ENCODE data around the gene CDS1.

CDS1 gene

GRCh38 chr4:84685105-84685504 lies 102.2 kb downstream of the CDS1 start:
- no peak for TF ChIP-seq CTCF (IDR thresholded peaks at IDR 0.05; ENCODE audit: low read depth, low read length)
- peaks cover 27% of the 10 kb centered on the region for H3K36me3 ChIP-seq

GRCh38 chr4:84688605-84689004 lies 105.7 kb downstream of the CDS1 start:
- TF ChIP-seq CTCF (IDR thresholded peaks at IDR 0.05; ENCODE audit: low read depth, low read length), result no peak
- H3K9me3 ChIP-seq, result no peaks in the 10 kb centered on the region
- H3K4me3 ChIP-seq (ENCODE audit: low read depth, low read length), result no peak overlapping the region
- H3K27me3 ChIP-seq, result no peaks in the 10 kb centered on the region
- no peak for DNase-seq
- no peaks in the 10 kb centered on the region for H3K4me1 ChIP-seq
- H3K36me3 ChIP-seq, result peaks cover 33% of the 10 kb centered on the region

More at GRCh38 chr4:84685105-84685504, 102.2 kb downstream of the CDS1 start:
- H3K4me1 ChIP-seq, result no peaks in the 10 kb centered on the region
- no peaks in the 10 kb centered on the region for H3K27me3 ChIP-seq
- H3K9me3 ChIP-seq, result no peaks in the 10 kb centered on the region
- DNase-seq, result no peak
- no peak overlapping the region for H3K4me3 ChIP-seq (ENCODE audit: low read depth, low read length)

- Histone ChIP-seq H3K4me3 (ENCODE audit: low read depth, low read length) (no peak overlapping the region), H3K27me3 (no peaks in the 10 kb centered on the region), H3K9me3 (no peaks in the 10 kb centered on the region), H3K36me3 (peaks cover 32% of the 10 kb centered on the region), H3K4me1 (no peaks in the 10 kb centered on the region)
- TF ChIP-seq CTCF (IDR thresholded peaks at IDR 0.05; ENCODE audit: low read depth, low read length), result no peak
- DNase-seq, result no peak
Observed at GRCh38 chr4:84689197-84689596, 106.3 kb downstream of the CDS1 start.

- Histone ChIP-seq H3K4me3 (ENCODE audit: low read depth, low read length) (no peak overlapping the region), H3K4me1 (no peaks in the 10 kb centered on the region), H3K27me3 (no peaks in the 10 kb centered on the region), H3K9me3 (no peaks in the 10 kb centered on the region), H3K36me3 (peaks cover 41% of the 10 kb centered on the region)
- no peak for TF ChIP-seq CTCF (IDR thresholded peaks at IDR 0.05; ENCODE audit: low read depth, low read length)
- no peak for DNase-seq
Observed at GRCh38 chr4:84690481-84690880, 107.6 kb downstream of the CDS1 start.

GRCh38 chr4:84691170-84691691 lies 108.3 kb downstream of the CDS1 start:
- Histone ChIP-seq H3K4me1 (no peaks in the 10 kb centered on the region), H3K9me3 (no peaks in the 10 kb centered on the region), H3K27me3 (no peaks in the 10 kb centered on the region), H3K4me3 (ENCODE audit: low read depth, low read length) (no peak overlapping the region), H3K36me3 (peaks cover 47% of the 10 kb centered on the region)
- DNase-seq, result no peak
- TF ChIP-seq CTCF (IDR thresholded peaks at IDR 0.05; ENCODE audit: low read depth, low read length), result no peak

GRCh38 chr4:84691800-84692199 lies 108.9 kb downstream of the CDS1 start:
- Histone ChIP-seq H3K36me3 (peaks cover 44% of the 10 kb centered on the region), H3K4me1 (no peaks in the 10 kb centered on the region)

More at GRCh38 chr4:84691800-84692199, 108.9 kb downstream of the CDS1 start:
- H3K9me3 ChIP-seq, result no peaks in the 10 kb centered on the region
- no peak overlapping the region for H3K4me3 ChIP-seq (ENCODE audit: low read depth, low read length)
- no peak for TF ChIP-seq CTCF (IDR thresholded peaks at IDR 0.05; ENCODE audit: low read depth, low read length)
- no peaks in the 10 kb centered on the region for H3K27me3 ChIP-seq
- DNase-seq, result no peak

All from BE2C (cell line).